ENCODE data around the gene ZHX3. TPM values are rescaled to one million over a fixed set of nuclear protein-coding genes. Genes with fewer than 3 reads are reported as not detected.

ZHX3 gene
- total RNA-seq, 1 donor: 36.6 TPM

DNA sequence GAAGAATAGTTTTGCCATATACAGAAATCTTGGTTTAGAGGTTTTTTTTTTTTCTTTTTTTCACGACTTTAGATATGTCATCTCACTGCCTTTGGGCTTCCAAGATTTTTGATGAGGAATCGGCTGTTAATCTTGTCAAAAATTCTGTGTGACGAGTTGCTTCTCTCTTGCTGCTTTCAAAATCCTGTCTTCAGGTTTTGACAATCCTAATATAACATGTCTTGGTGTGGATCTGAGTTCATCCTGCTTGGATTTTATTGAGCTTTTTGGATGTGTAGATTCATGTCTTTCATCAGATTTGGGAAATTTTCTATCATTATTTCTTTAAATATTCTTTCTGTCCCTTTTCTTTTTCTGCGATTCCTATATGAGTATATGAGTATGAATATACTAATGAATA, 119.1 kb downstream of the ZHX3 start:
- Histone ChIP-seq H3K9me3 (ENCODE audit: low read depth, low read length) (no peaks in the 10 kb centered on the region), H3K4me3 (ENCODE audit: insufficient read depth, low read length) (no peak overlapping the region), H3K79me2 (ENCODE audit: insufficient read depth, low read length) (peaks cover 27% of the 10 kb centered on the region), H3K4me1 (ENCODE audit: insufficient read depth, low read length) (no peaks in the 10 kb centered on the region), H2AFZ (ENCODE audit: low read length) (no peak overlapping the region), H3K27me3 (ENCODE audit: insufficient read depth, low read length) (no peaks in the 10 kb centered on the region), H3K36me3 (ENCODE audit: insufficient read depth, low read length) (peaks cover 11% of the 10 kb centered on the region), H4K20me1 (ENCODE audit: insufficient read depth, low read length) (peaks cover 6% of the 10 kb centered on the region), H3K27ac (ENCODE audit: low read depth, low read length) (no peak overlapping the region), H3K4me2 (ENCODE audit: insufficient read depth, low read length) (no peak overlapping the region)
- TF ChIP-seq, protein P1, sequence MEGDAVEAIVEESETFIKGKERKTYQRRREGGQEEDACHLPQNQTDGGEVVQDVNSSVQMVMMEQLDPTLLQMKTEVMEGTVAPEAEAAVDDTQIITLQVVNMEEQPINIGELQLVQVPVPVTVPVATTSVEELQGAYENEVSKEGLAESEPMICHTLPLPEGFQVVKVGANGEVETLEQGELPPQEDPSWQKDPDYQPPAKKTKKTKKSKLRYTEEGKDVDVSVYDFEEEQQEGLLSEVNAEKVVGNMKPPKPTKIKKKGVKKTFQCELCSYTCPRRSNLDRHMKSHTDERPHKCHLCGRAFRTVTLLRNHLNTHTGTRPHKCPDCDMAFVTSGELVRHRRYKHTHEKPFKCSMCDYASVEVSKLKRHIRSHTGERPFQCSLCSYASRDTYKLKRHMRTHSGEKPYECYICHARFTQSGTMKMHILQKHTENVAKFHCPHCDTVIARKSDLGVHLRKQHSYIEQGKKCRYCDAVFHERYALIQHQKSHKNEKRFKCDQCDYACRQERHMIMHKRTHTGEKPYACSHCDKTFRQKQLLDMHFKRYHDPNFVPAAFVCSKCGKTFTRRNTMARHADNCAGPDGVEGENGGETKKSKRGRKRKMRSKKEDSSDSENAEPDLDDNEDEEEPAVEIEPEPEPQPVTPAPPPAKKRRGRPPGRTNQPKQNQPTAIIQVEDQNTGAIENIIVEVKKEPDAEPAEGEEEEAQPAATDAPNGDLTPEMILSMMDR (IDR thresholded peaks at IDR 0.05; ENCODE audit: extremely low read depth, low read depth, low read length): no peak
- DNase-seq (ENCODE audit: insufficient read length, low spot score, missing footprints): no peak

DNA sequence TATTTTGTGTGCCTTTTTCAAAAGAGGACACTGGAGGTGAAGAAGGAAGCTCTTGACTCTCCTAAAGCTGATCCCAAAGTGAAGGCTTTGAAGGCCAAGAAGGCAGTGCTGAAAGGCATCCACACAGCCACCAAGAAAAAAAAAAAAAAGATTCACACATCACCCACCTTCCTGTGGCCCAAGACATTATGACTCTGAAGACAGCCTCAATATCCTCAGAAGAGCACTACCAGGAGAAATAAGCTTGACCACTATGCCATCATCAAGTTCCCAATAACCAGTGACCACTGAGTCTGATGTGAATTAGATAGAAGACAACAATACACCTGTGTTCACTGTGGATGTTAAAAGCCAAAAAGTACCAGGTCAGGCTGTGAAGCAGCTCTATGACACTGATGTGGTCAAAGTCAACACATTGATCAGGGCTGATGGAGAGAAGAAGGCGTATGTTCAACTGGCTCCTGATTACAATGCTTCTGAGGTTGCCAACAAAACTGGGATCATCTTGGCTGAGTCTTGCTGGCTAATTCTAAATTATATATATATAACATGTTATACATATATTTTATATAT, 120.8 kb downstream of the ZHX3 start:
- DNase-seq (ENCODE audit: insufficient read length, low spot score, missing footprints): no peak
- H3K27ac ChIP-seq (ENCODE audit: low read depth, low read length): no peak overlapping the region
- TF ChIP-seq, protein P1 (IDR thresholded peaks at IDR 0.05; ENCODE audit: extremely low read depth, low read depth, low read length): no peak
- H3K27me3 ChIP-seq (ENCODE audit: insufficient read depth, low read length): no peaks in the 10 kb centered on the region
- H3K4me1 ChIP-seq (ENCODE audit: insufficient read depth, low read length): no peaks in the 10 kb centered on the region
- peaks cover 14% of the 10 kb centered on the region for H3K79me2 ChIP-seq (ENCODE audit: insufficient read depth, low read length)
- no peak overlapping the region for H2AFZ ChIP-seq (ENCODE audit: low read length)
- no peak overlapping the region for H3K4me3 ChIP-seq (ENCODE audit: insufficient read depth, low read length)
- no peaks in the 10 kb centered on the region for H3K9me3 ChIP-seq (ENCODE audit: low read depth, low read length)
- peaks cover 8% of the 10 kb centered on the region for H3K36me3 ChIP-seq (ENCODE audit: insufficient read depth, low read length)
- no peaks in the 10 kb centered on the region for H4K20me1 ChIP-seq (ENCODE audit: insufficient read depth, low read length)
- no peak overlapping the region for H3K4me2 ChIP-seq (ENCODE audit: insufficient read depth, low read length)

DNA sequence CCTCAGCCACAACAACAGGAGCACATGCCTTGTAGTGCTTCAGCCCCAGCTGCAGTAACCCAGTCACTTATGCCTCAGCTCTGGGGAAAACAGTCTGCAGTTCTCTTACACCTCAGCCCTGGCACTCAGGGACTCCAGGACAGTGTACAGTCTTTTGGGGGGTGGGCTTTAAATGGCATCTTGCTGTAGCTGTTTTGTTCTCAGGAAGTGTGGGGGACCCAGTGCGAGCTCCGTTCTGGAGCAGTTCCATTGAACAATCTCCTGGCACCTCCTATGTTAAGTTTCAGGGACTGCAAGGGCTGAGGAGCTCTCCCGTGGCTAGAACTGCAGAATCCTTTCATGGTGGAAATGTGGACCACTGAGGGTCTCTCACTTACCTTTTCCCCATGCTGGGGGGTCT, 125.0 kb downstream of the ZHX3 start:
- TF ChIP-seq, protein P1 (IDR thresholded peaks at IDR 0.05; ENCODE audit: extremely low read depth, low read depth, low read length): no peak
- H3K36me3 ChIP-seq (ENCODE audit: insufficient read depth, low read length): peaks cover 5% of the 10 kb centered on the region
- peaks cover 2% of the 10 kb centered on the region for H3K79me2 ChIP-seq (ENCODE audit: insufficient read depth, low read length)
- H3K4me1 ChIP-seq (ENCODE audit: insufficient read depth, low read length): no peaks in the 10 kb centered on the region
- H2AFZ ChIP-seq (ENCODE audit: low read length): no peak overlapping the region
- H3K4me2 ChIP-seq (ENCODE audit: insufficient read depth, low read length): no peak overlapping the region
- H3K27me3 ChIP-seq (ENCODE audit: insufficient read depth, low read length): no peaks in the 10 kb centered on the region
- no peak overlapping the region for H3K4me3 ChIP-seq (ENCODE audit: insufficient read depth, low read length)
- no peak overlapping the region for H3K27ac ChIP-seq (ENCODE audit: low read depth, low read length)
- H3K9me3 ChIP-seq (ENCODE audit: low read depth, low read length): no peaks in the 10 kb centered on the region
- no peaks in the 10 kb centered on the region for H4K20me1 ChIP-seq (ENCODE audit: insufficient read depth, low read length)
- DNase-seq (ENCODE audit: insufficient read length, low spot score, missing footprints): no peak

DNA sequence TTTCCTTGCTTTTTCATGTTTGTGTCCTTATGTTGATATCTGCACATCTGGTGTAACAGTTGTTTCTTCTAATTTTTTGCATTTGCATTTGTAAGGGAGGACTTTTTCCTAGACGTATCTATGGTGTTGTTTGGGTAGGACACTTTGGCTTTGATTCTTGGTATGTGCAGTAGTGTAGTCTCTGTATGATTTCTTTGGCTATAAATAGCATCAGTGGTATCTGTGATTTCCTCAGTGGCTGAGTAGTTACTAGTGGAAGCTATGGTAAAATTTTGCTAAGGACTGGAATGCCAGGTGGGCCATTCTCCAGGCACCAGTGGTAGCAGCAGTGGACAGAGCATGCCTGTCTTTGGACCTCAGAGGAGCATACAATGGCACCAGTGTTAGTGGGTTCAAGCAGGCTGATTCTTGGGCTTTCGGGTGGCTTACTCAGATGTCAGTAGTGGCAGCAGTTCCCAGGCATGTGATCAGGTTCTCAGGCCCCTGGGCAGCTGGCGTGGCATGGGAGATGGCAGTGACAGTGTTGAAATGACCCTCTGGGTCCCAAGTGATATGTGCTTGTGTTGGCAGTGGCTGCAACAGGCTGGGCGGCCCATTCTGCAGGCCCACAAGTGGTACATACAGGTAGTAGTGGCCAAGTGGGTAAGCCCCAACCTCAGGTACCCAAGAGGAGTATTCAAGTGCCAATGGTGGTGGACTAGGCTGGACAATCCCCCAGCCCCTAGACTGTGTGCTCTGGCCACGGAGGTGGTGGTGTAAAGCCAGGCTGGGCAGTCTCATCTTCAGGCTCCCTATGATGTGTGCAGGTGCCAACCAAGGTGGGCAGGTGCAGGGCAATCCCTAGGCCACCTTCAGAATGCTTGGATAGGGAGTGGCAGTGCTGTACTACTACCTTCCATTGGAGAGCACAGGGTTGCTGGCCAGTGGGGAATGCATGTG, 125.7 kb downstream of the ZHX3 start:
- peaks cover 2% of the 10 kb centered on the region for H3K79me2 ChIP-seq (ENCODE audit: insufficient read depth, low read length)
- H3K27ac ChIP-seq (ENCODE audit: low read depth, low read length): no peak overlapping the region
- no peak for DNase-seq (ENCODE audit: insufficient read length, low spot score, missing footprints)
- H3K9me3 ChIP-seq (ENCODE audit: low read depth, low read length): no peaks in the 10 kb centered on the region
- H3K4me3 ChIP-seq (ENCODE audit: insufficient read depth, low read length): no peak overlapping the region
- no peaks in the 10 kb centered on the region for H4K20me1 ChIP-seq (ENCODE audit: insufficient read depth, low read length)
- no peak overlapping the region for H3K4me2 ChIP-seq (ENCODE audit: insufficient read depth, low read length)
- H2AFZ ChIP-seq (ENCODE audit: low read length): no peak overlapping the region
- no peaks in the 10 kb centered on the region for H3K4me1 ChIP-seq (ENCODE audit: insufficient read depth, low read length)
- TF ChIP-seq, protein P1 (IDR thresholded peaks at IDR 0.05; ENCODE audit: extremely low read depth, low read depth, low read length): no peak
- H3K27me3 ChIP-seq (ENCODE audit: insufficient read depth, low read length): no peaks in the 10 kb centered on the region
- peaks cover 5% of the 10 kb centered on the region for H3K36me3 ChIP-seq (ENCODE audit: insufficient read depth, low read length)
